ENCODE measurements around the gene IL32. TPM values are rescaled to one million over a fixed set of nuclear protein-coding genes. Genes with fewer than 3 reads are reported as not detected.
A peak's percentile ranks its signal among the peaks of the same experiment; 100 is the strongest.

IL32 gene
- total and polyA plus RNA-seq, 2 of the 4 experiments (the other 2 are of a cell fraction), result 25.6 to 95.7 TPM

- Histone ChIP-seq H3K4ac (ENCODE audit: low read depth, low read length) (no peak overlapping the region), H3K18ac (ENCODE audit: low read depth, low read length) (no peak overlapping the region), H2AFZ (replicated peaks; ENCODE audit: low read length, poor library complexity) (peak overlapping the region; percentile 21), H3K9me3 (ENCODE audit: control insufficient read depth, insufficient read depth, low read length) (no peaks in the 10 kb centered on the region), H4K91ac (ENCODE audit: insufficient read depth, low read depth, low read length) (no peak overlapping the region), H2BK15ac (ENCODE audit: low read depth, low read length) (no peak overlapping the region), H3K23ac (ENCODE audit: low read depth, low read length) (no peak overlapping the region), H3K4me1 (ENCODE audit: control insufficient read depth, insufficient read depth, low read length) (no peaks in the 10 kb centered on the region), H2AK5ac (ENCODE audit: low read depth, low read length) (no peak overlapping the region), H3K9me1 (ENCODE audit: insufficient read depth, low read length) (no peaks in the 10 kb centered on the region), H3K79me1 (ENCODE audit: low read depth in 1 of 2, low read length in 2 of 2) (no peaks in the 10 kb centered on the region), H3K27ac (ENCODE audit: insufficient read depth, low read length) (no peak overlapping the region), H3K56ac (ENCODE audit: extremely low read depth, insufficient read depth, low read length) (no peak overlapping the region), H2BK120ac (ENCODE audit: low read depth, low read length) (no peak overlapping the region), H4K5ac (ENCODE audit: low read depth, low read length) (no peak overlapping the region), H3K4me2 (ENCODE audit: low read depth, low read length) (no peak overlapping the region), H3K27me3 (ENCODE audit: control insufficient read depth, insufficient read depth, low read length) (peaks cover 70% of the 10 kb centered on the region), H3K14ac (replicated peaks; ENCODE audit: low read depth, low read length) (no peak overlapping the region), H2BK20ac (ENCODE audit: low read depth, low read length) (no peak overlapping the region), H3K4me3 (ENCODE audit: insufficient read depth, low read depth, low read length) (no peak overlapping the region), H3K36me3 (ENCODE audit: control insufficient read depth, insufficient read depth, low read length) (no peaks in the 10 kb centered on the region), H4K20me1 (ENCODE audit: insufficient read depth, low read length) (no peaks in the 10 kb centered on the region), H2AK9ac (replicated peaks; ENCODE audit: low read depth, low read length, poor library complexity) (no peak overlapping the region), H4K8ac (ENCODE audit: low read depth in 2 of 2, low read length in 2 of 2) (no peak overlapping the region), H3K9ac (ENCODE audit: low read depth, low read length) (no peak overlapping the region), H2BK5ac (ENCODE audit: low read depth, low read length, poor library complexity, severe bottlenecking) (no peak overlapping the region)
- TF ChIP-seq ELK1 (IDR thresholded peaks at IDR 0.05; ENCODE audit: borderline replicate concordance, low read depth, low read length), result no peak
- no peak for TF ChIP-seq MXI1 (IDR thresholded peaks at IDR 0.05; ENCODE audit: borderline replicate concordance, low read depth, low read length)
- no TSS peak for BruUV-seq (replicated peaks)
- no peak for ATAC-seq (ENCODE audit: low read depth)
- in situ Hi-C loops (cut with MboI; ENCODE audit: low sequenced_read_pairs), result no loop called here
- ChIA-PET POLR2A (ENCODE audit: unreplicated experiment) (interaction anchor here (1.2 kb wide), 1 partner anchor 12 kb away, joined by 3 read pairs; no protein-coding TSS in a partner anchor), CTCF (no interaction called here)
- WGBS, 2 experiments (ENCODE audit: extremely low coverage in 2 of 2, insufficient read length in 1 of 2), result 55% methylated on average over 9 of the region's 19 CpGs; no CpG with 5 or more reads in 1 of the 2 experiments
- no peak for DNase-seq
- dilution Hi-C loops (cut with HindIII; ENCODE audit: low sequenced_read_pairs, unreplicated experiment), result no loop called here
- intact Hi-C loops (cut with micrococcal nuclease), result no loop called here
Observed at GRCh38 chr16:3035289-3035971, 30.0 kb upstream of the IL32 start.

All from IMR-90 (cell line).